BLaER1 (cell line): Measurements from ENCODE around the gene PUM2.

Experiments used
- H3K27ac ChIP-seq: shearing (Covaris generic); formaldehyde crosslinking; 2 replicates; pipeline ENCODE4 v1.8.1; 2022
- H3K27me3 ChIP-seq: shearing (Covaris generic); formaldehyde crosslinking; 2 replicates; pipeline ENCODE4 v1.8.1; 2022
- H3K36me3 ChIP-seq: shearing (Covaris generic); formaldehyde crosslinking; 2 replicates; pipeline ENCODE4 v1.8.1; 2022
- H3K4me1 ChIP-seq: shearing (Covaris generic); formaldehyde crosslinking; 2 replicates; pipeline ENCODE4 v1.8.1; 2022
- H3K4me2 ChIP-seq: shearing (Covaris generic); formaldehyde crosslinking; 2 replicates; pipeline ENCODE4 v1.8.1; 2022
- H3K4me3 ChIP-seq: shearing (Covaris generic); formaldehyde crosslinking; 2 replicates; pipeline ENCODE4 v1.8.1; 2022
- H3K9ac ChIP-seq: shearing (Covaris generic); formaldehyde crosslinking; 2 replicates; pipeline ENCODE4 v1.8.1; 2022
- H3K9me3 ChIP-seq: shearing (Covaris generic); formaldehyde crosslinking; 2 replicates; pipeline ENCODE4 v1.8.1; 2022
- H4K20me1 ChIP-seq: shearing (Covaris generic); formaldehyde crosslinking; 2 replicates; pipeline ENCODE4 v1.8.1; 2022
- Cebpa-rat ChIP-seq: shearing (Covaris generic); IDR thresholded peaks from 2 replicates; pipeline ENCODE4 v1.8.1; 2022

PUM2 gene

GRCh38 chr2:20350753-20351554 is at the start of gene PUM2:
TSS of gene PUM2 (minus strand) at chr2:20350844. CDS start at chr2:20327360, 23,484 bp downstream.
- H3K9me3 ChIP-seq, result no peaks in the 10 kb centered on the region; the same call in 1 of the 2 replicates
- no peaks in the 10 kb centered on the region for H3K27me3 ChIP-seq
- H3K4me3 ChIP-seq, result peak within 1 kb of the TSS; percentile 85
- no peak for TF ChIP-seq Cebpa-rat
- peak within 1 kb of the TSS; percentile 99 for H3K27ac ChIP-seq
- H3K4me1 ChIP-seq, result peaks cover 45% of the 10 kb centered on the region
- H4K20me1 ChIP-seq, result peaks cover 42% of the 10 kb centered on the region
- peak within 1 kb of the TSS; percentile 91 for H3K4me2 ChIP-seq
- H3K9ac ChIP-seq, result peak within 1 kb of the TSS; percentile 99
- peaks cover 17% of the 10 kb centered on the region; the same call in 1 of the 2 replicates for H3K36me3 ChIP-seq

DNA sequence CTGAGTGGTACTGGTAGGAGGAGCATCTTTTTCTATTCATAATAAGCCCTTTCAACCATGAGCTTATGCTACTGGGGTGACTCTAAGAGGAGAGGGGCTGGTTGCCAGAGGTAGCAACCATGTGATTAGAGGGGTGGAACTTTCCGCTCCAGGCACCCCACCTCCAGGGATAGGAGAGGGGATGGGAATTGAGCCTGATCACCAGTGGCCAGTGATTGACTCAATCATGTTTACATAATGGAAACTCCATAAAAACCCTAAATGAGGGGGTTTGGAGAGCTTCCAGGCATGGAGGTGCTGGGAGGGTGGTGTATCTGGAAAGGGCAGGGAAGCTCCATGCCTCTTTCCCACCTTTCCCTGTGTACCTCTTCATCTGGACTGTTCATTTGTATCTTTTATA is 49.7 kb upstream of the PUM2 start:
- Histone ChIP-seq H3K27me3 (no peaks in the 10 kb centered on the region), H3K9ac (no peak overlapping the region), H3K27ac (no peak overlapping the region), H3K4me3 (no peak overlapping the region), H3K9me3 (no peaks in the 10 kb centered on the region), H3K36me3 (no peaks in the 10 kb centered on the region), H4K20me1 (no peaks in the 10 kb centered on the region), H3K4me2 (no peak overlapping the region), H3K4me1 (no peaks in the 10 kb centered on the region)
- no peak for TF ChIP-seq Cebpa-rat

GRCh38 chr2:20398956-20399567 is 48.4 kb upstream of the PUM2 start:
- Histone ChIP-seq H3K9ac (no peak overlapping the region), H3K9me3 (no peaks in the 10 kb centered on the region), H3K4me3 (no peak overlapping the region), H4K20me1 (no peaks in the 10 kb centered on the region), H3K4me2 (no peak overlapping the region), H3K27ac (no peak overlapping the region), H3K36me3 (no peaks in the 10 kb centered on the region), H3K27me3 (no peaks in the 10 kb centered on the region), H3K4me1 (no peaks in the 10 kb centered on the region)
- no peak for TF ChIP-seq Cebpa-rat

DNA sequence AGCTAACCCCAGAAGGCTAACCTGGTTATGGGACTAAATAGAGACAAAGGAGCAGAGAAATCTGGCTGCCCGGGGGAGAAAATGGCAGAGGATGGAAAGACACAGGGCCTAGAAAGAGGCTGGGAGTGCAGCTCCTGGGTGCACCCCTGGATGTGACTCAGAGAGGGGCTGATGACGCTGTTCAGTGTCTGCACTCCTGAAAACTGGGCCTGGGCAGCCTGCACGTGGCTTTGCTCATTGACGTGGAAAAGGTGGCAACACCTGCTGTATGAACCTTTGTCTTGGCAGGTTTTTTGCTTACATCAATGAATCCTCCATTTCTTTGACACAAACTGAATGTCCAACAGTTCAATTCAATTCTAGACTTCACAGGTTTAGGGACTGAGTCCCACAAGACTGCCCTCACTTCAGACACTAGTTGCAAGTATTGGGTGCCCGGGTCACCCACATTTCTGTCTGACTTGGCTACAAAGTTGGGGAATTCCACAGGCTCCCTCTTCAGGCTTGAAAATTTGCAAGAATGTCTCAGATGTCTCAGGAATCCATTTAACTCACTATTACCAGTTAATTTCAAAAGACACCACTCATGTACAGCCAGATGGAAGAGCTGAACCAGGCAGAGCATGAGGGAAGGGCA is 47.3 kb upstream of the PUM2 start:
- Histone ChIP-seq H3K27me3 (no peaks in the 10 kb centered on the region), H3K4me1 (no peaks in the 10 kb centered on the region), H4K20me1 (no peaks in the 10 kb centered on the region), H3K4me2 (no peak overlapping the region), H3K36me3 (no peaks in the 10 kb centered on the region), H3K9ac (no peak overlapping the region), H3K9me3 (no peaks in the 10 kb centered on the region), H3K27ac (no peak overlapping the region), H3K4me3 (no peak overlapping the region)
- no peak for TF ChIP-seq Cebpa-rat

DNA sequence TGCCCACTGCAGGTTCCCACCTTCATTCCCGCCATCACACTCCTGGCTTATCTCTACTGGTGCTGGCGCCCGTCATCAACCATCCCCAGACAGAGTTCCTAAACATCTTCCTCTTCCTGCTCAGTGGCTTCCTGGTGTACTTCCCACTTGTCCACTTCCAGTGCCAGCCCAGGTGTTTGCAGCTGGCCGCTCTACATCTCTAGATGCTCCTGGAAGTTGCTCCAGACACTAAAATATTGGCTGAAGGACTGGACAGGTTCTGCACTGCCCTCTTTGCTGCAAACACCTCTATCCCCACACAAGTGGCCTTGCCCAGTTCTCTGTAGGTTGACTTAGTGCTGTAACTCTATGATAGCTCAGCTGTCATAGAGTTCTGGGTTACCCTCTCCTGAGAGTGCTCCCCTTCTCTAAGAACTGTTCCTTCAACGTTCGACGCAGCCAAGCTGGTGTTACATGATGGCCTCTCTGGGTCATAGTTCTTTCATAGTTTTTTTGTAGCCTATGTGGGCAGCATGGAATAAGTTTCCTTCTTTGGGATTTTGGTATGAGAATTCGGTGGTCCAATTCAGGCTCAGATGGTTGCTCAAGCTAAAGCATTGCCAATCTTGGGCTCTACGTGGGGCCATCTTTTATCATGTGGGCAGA is 45.8 kb upstream of the PUM2 start:
- Histone ChIP-seq H3K4me1 (no peaks in the 10 kb centered on the region), H3K27me3 (no peaks in the 10 kb centered on the region), H3K4me2 (no peak overlapping the region), H3K27ac (no peak overlapping the region), H3K36me3 (no peaks in the 10 kb centered on the region), H4K20me1 (no peaks in the 10 kb centered on the region), H3K9ac (no peak overlapping the region), H3K4me3 (no peak overlapping the region), H3K9me3 (no peaks in the 10 kb centered on the region)
- no peak for TF ChIP-seq Cebpa-rat

GRCh38 chr2:20393986-20394385 is 43.3 kb upstream of the PUM2 start:
- H3K4me1 ChIP-seq, result no peaks in the 10 kb centered on the region
- H3K9ac ChIP-seq, result no peak overlapping the region
- H3K9me3 ChIP-seq, result no peaks in the 10 kb centered on the region
- no peak overlapping the region for H3K4me2 ChIP-seq
- no peaks in the 10 kb centered on the region for H4K20me1 ChIP-seq
- no peak for TF ChIP-seq Cebpa-rat
- H3K27ac ChIP-seq, result no peak overlapping the region
- H3K27me3 ChIP-seq, result no peaks in the 10 kb centered on the region
- H3K4me3 ChIP-seq, result no peak overlapping the region
- H3K36me3 ChIP-seq, result no peaks in the 10 kb centered on the region

DNA sequence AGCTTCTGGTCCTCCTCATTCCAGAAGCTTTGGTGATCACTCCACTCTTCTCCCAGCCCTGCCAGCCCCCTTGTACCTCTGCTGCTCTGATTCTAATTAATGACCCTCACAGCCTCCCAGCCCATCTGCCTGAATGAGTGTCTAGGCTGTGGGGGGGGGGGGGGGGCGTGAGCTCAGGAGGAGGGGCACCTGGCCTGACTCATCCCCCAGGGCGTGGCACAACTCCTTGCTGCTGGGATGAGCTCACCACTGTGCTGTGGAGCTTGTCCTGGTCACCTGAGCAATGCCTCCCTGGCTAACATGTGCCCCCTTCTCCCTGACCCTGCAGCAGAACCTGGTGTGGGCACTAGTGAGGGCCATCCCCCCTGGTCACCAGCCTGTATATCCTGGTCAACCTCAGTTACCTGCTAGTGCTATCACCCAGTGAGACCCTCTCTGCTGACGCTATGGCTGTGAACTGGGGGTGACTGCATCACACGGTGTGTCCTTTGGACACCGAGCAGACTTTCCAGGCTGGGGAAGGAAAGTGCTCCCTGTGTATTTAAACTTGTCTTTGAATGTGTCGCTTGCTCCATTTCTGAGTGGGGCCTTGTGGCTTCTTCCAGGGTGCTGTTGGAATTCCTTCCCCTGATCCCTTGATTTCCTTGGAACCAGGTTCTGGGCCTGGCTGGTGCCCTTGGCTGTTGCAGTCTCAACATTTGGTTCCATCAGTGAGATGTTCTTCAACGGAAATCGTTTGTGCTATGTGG is 41.5 kb upstream of the PUM2 start:
- no peak for TF ChIP-seq Cebpa-rat
- Histone ChIP-seq H4K20me1 (no peaks in the 10 kb centered on the region), H3K9ac (no peak overlapping the region), H3K36me3 (no peaks in the 10 kb centered on the region), H3K27me3 (no peaks in the 10 kb centered on the region), H3K9me3 (no peaks in the 10 kb centered on the region), H3K4me1 (no peaks in the 10 kb centered on the region), H3K27ac (no peak overlapping the region), H3K4me3 (no peak overlapping the region), H3K4me2 (no peak overlapping the region)

GRCh38 chr2:20390524-20391123 is 40.0 kb upstream of the PUM2 start:
- no peaks in the 10 kb centered on the region for H3K4me1 ChIP-seq
- TF ChIP-seq Cebpa-rat, result no peak

DNA sequence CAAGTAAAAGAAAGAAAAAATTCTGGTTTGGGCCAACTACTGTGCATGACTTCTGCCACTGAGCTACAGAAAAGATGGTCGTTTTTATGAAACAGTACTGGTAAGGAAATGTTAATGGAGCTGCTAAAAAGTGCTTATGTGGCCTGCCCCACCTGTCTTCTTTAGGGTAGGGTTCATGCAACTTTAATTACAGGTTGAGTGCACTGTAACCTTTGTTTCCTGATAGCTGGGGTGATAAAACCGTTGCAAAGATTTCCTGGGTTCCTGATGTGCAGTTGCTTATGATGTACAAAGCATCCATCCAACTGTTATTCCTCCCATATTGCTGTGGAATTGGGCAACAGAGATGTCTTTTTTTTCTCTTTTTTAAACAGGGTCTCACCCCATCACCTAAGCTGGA is 34.3 kb upstream of the PUM2 start:
- Histone ChIP-seq H3K27ac (no peak overlapping the region), H3K27me3 (no peaks in the 10 kb centered on the region), H3K4me3 (no peak overlapping the region), H3K4me2 (no peak overlapping the region), H3K9ac (no peak overlapping the region), H3K36me3 (no peaks in the 10 kb centered on the region), H3K4me1 (no peaks in the 10 kb centered on the region), H4K20me1 (no peaks in the 10 kb centered on the region), H3K9me3 (no peaks in the 10 kb centered on the region)
- no peak for TF ChIP-seq Cebpa-rat

More at GRCh38 chr2:20390524-20391123, 40.0 kb upstream of the PUM2 start:
- Histone ChIP-seq H4K20me1 (no peaks in the 10 kb centered on the region), H3K9ac (no peak overlapping the region), H3K4me2 (no peak overlapping the region), H3K27ac (no peak overlapping the region), H3K36me3 (no peaks in the 10 kb centered on the region), H3K27me3 (no peaks in the 10 kb centered on the region), H3K9me3 (no peaks in the 10 kb centered on the region), H3K4me3 (no peak overlapping the region)
